CD4-positive, alpha-beta T cell treated with Interleukin-4 for 4 hours (primary cell): ENCODE measurements around the gene CHORDC1.
A peak's percentile ranks its signal among the peaks of the same experiment; 100 is the strongest.
"Not testable (repeated sequence)": the region's sequence is repeated elsewhere in the genome, so short reads cannot be mapped to it uniquely, and the experiment has no call there.

Experiments used
- DNase-seq: peaks from one replicate; pipeline ENCODE4 v3.0.0-alpha.2; 2020

The CHORDC1 gene

GRCh38 chr11:90213322-90213721 lies 9.5 kb downstream of the CHORDC1 start:
- DNase-seq: no peak

- DNase-seq: no peak
Observed at GRCh38 chr11:90208857-90209256, 14.0 kb downstream of the CHORDC1 start.

GRCh38 chr11:90207992-90208391 lies 14.9 kb downstream of the CHORDC1 start:
- DNase-seq: not testable (repeated sequence)

- peak; percentile 71 for DNase-seq
Observed at GRCh38 chr11:90204832-90205646, 17.8 kb downstream of the CHORDC1 start.

- no peak for DNase-seq
Observed at GRCh38 chr11:90204407-90204806, 18.4 kb downstream of the CHORDC1 start.

- DNase-seq: no peak
Observed at GRCh38 chr11:90202342-90202741, 20.5 kb downstream of the CHORDC1 start.

GRCh38 chr11:90197377-90197776 lies 25.5 kb downstream of the CHORDC1 start:
- no peak for DNase-seq

GRCh38 chr11:90192869-90193582 lies 29.8 kb downstream of the CHORDC1 start:
- no peak for DNase-seq

GRCh38 chr11:90189011-90189410 lies 33.8 kb downstream of the CHORDC1 start:
- DNase-seq: no peak

- no peak for DNase-seq
Observed at GRCh38 chr11:90187839-90188238, 35.0 kb downstream of the CHORDC1 start.

- DNase-seq: no peak
Observed at GRCh38 chr11:90179923-90180322, 42.9 kb downstream of the CHORDC1 start.

- no peak for DNase-seq
Observed at GRCh38 chr11:90178751-90179150, 44.1 kb downstream of the CHORDC1 start.

GRCh38 chr11:90176069-90176468 lies 46.8 kb downstream of the CHORDC1 start:
- DNase-seq: no peak

GRCh38 chr11:90171359-90171758 lies 51.5 kb downstream of the CHORDC1 start:
- DNase-seq: no peak

GRCh38 chr11:90168571-90168970 lies 54.3 kb downstream of the CHORDC1 start:
- DNase-seq: no peak

GRCh38 chr11:90167704-90168103 lies 55.1 kb downstream of the CHORDC1 start:
- not testable (repeated sequence) for DNase-seq

GRCh38 chr11:90166982-90167573 lies 55.8 kb downstream of the CHORDC1 start:
- DNase-seq: not testable (repeated sequence)
